ENCODE results near the gene AP4B1.
A peak's percentile ranks its signal among the peaks of the same experiment; 100 is the strongest.

The AP4B1 gene

GRCh38 chr1:113930499-113931161, 26.0 kb upstream of the AP4B1 start:
- no peak for DNase-seq (ENCODE audit: low read depth in 2 of 2)

- DNase-seq (ENCODE audit: low read depth in 2 of 2) = peak in 1 of 2 donors; percentile 25
Measured at GRCh38 chr1:113929750-113930498, 25.3 kb upstream of the AP4B1 start.

GRCh38 chr1:113928941-113929749, 24.5 kb upstream of the AP4B1 start, which contains the start of gene HIPK1:
Gene HIPK1 (plus strand): TSS chr1:113929324.
- DNase-seq (ENCODE audit: low read depth in 2 of 2) = peak; percentile 84 to 90

- no peak for DNase-seq (ENCODE audit: low read depth in 2 of 2)
Measured at GRCh38 chr1:113928187-113928930, 23.8 kb upstream of the AP4B1 start.

- DNase-seq (ENCODE audit: low read depth in 2 of 2) = no peak
Measured at GRCh38 chr1:113924473-113924872, 19.9 kb upstream of the AP4B1 start.

DNA sequence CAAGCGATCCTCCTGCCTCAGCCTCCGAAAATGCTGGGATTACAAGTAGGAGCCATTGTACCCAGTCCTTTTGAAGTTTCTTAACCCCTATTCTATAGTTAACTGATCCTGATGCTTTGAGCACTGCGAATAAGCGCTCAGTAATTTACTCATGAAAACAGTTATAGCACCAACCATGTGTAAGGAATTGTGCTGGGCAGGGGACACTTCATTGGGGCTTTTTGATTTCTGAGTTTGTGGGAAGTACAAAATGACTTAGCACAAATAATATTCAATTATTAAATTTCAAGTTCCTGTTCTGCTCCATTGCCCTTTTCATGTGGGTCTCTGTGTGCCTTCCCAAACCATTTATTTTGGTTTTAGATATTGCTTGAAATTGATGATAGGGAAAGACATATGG, 18.4 kb upstream of the AP4B1 start:
- no peak for DNase-seq (ENCODE audit: low read depth in 2 of 2)

DNA sequence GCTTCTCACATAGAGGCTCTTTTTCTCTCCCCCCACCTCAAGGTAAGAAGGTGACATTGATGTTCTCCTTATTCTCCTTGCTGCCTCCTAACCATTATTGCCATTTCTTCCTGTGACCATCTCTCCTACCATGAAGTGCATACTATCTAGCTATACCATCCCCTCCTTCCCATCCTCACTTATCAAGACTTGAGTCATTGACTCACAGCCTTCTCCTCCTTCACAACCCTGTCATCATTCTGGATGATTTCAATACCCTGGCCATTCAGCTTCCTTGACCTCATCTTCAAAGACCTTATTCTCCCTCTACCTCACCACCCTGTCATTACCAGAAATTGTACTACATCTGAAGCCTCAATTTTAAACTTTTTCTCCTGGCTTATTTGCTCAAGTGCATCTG, 13.6 kb upstream of the AP4B1 start:
- no peak for DNase-seq (ENCODE audit: low read depth in 2 of 2)

DNA sequence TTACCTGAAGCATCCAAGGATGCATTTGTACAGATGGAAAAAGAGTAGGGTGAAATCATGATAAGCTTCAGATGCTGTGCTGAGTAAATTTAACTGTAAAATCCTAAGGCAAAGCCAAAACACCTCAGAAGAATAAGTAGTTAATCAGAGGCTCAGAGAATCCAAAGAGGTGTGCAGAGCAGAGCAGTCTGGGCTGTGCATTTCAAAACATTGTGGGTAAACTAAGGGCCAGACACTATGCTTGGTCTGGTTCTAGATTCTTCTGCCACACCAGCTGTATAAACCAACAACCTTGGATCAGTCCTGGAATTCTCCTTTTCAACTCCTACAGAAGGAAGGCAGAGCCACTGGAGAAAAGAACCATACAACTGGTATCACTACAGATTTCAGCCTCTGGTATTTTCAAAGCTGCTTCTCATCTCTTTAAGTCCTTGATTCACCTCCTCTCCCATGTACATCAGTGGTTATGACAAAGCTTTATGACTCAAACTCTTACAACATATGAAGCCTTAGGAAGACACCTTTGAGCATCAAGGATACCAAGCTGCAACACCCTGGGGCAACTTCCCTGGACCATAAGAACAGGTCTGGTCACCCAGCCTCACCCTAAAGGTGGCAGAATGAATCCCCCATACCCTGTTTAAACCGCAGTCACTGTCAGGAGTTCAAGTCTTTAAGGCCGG, 12.9 kb upstream of the AP4B1 start:
- DNase-seq (ENCODE audit: low read depth in 2 of 2) = no peak

GRCh38 chr1:113916974-113917373, 12.4 kb upstream of the AP4B1 start:
- no peak for DNase-seq (ENCODE audit: low read depth in 2 of 2)

- DNase-seq (ENCODE audit: low read depth in 2 of 2) = no peak
Measured at GRCh38 chr1:113913887-113914664, 9.5 kb upstream of the AP4B1 start.

GRCh38 chr1:113913312-113913668, 8.7 kb upstream of the AP4B1 start:
- DNase-seq (ENCODE audit: low read depth in 2 of 2) = no peak

- no peak for DNase-seq (ENCODE audit: low read depth in 2 of 2)
Measured at GRCh38 chr1:113912594-113913311, 8.2 kb upstream of the AP4B1 start.

GRCh38 chr1:113905435-113905861, 849 bp upstream of the AP4B1 start:
- peak in 1 of 2 donors; percentile 17 for DNase-seq (ENCODE audit: low read depth in 2 of 2)

DNA sequence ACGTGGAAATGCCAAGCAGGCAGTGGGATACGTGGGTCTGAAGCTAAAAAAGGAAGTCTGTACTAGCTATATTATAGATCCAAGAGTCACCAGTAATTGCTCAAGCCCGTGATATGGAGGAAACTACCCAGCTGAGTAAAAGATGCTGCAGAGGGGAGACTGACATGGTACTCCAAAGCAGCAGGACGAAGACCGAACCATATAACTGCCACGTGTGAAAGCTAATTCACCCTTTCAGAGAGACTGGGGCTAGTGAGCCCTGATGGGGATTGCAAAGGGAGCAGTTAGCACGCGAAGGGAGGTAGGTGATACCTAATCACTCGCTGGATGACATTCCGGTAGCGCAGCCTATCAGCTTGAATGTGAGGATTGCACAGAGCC, 316 bp downstream of the AP4B1 start:
- DNase-seq (ENCODE audit: low read depth in 2 of 2) = no peak

GRCh38 chr1:113903501-113904292, 902 bp downstream of the AP4B1 start:
- peak in 1 of 2 donors; percentile 9 for DNase-seq (ENCODE audit: low read depth in 2 of 2)

- no peak for DNase-seq (ENCODE audit: low read depth in 2 of 2)
Measured at GRCh38 chr1:113901191-113901590, 3.4 kb downstream of the AP4B1 start.

- no peak for DNase-seq (ENCODE audit: low read depth in 2 of 2)
Measured at GRCh38 chr1:113899111-113899510, 5.5 kb downstream of the AP4B1 start.

DNA sequence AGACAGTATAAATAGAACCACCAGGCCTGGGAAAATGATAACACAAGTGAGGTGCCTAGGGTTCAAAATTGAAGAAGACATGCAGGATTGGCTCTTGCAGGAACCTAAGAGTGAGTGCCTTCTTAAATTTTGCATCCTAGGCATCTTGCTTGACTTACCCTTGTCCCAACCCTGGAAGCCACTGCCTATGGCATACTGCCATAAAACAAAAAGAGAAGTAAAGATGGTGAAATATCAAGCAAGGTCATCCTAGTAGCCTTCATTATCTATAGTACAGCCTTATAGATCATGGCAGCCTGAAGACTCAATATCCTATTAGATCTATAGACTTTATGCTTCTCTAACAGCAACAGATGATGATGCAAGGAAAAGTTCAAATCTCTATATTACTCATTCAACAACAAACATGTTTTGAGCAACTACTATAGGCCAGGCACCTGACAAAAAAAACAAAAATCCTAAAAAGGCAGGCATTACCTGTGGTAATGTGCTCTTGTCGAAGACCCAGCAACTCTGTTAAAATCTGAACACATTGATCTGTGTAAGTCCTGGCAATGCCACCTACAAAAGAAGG, 6.3 kb downstream of the AP4B1 start:
- no peak for DNase-seq (ENCODE audit: low read depth in 2 of 2)

- no peak for DNase-seq (ENCODE audit: low read depth in 2 of 2)
Measured at GRCh38 chr1:113895961-113896360, 8.6 kb downstream of the AP4B1 start.
